ENCODE results near the gene NSUN7.

Gene NSUN7

DNA sequence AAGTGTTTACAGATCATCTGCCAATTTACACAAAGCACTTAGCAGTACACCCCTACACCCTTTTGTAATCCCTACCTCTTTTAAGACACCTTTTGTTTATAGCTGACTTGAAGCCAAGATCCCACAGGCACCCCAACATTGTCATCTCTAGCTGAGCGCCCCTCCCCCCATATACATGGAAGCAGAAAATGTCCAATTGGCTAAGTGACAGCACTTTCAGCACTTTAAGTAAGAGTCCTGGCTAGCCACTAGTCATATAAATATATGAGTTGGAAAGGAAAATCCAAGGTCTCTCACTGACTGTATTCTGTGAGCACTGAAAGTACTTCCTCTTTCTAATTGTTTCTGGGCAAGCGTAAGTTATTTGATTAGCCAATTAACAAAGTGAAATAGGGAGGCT lies 108.2 kb downstream of the NSUN7 start:
- intact Hi-C loops (cut with DNase I; ENCODE audit: low total_unique reads) = no loop called here
- H3K27me3 ChIP-seq = no peaks in the 10 kb centered on the region
- no peak overlapping the region for H3K27ac ChIP-seq
- H3K4me1 ChIP-seq = peaks cover 0 to 29% (median 13%) of the 10 kb centered on the region in 4 donors
- H3K36me3 ChIP-seq = peaks cover 0 to 20% (median 5%) of the 10 kb centered on the region in 3 donors
- H3K4me3 ChIP-seq = no peak overlapping the region
- TF ChIP-seq, protein P1, sequence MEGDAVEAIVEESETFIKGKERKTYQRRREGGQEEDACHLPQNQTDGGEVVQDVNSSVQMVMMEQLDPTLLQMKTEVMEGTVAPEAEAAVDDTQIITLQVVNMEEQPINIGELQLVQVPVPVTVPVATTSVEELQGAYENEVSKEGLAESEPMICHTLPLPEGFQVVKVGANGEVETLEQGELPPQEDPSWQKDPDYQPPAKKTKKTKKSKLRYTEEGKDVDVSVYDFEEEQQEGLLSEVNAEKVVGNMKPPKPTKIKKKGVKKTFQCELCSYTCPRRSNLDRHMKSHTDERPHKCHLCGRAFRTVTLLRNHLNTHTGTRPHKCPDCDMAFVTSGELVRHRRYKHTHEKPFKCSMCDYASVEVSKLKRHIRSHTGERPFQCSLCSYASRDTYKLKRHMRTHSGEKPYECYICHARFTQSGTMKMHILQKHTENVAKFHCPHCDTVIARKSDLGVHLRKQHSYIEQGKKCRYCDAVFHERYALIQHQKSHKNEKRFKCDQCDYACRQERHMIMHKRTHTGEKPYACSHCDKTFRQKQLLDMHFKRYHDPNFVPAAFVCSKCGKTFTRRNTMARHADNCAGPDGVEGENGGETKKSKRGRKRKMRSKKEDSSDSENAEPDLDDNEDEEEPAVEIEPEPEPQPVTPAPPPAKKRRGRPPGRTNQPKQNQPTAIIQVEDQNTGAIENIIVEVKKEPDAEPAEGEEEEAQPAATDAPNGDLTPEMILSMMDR (IDR thresholded peaks at IDR 0.05) = no peak
- no peaks in the 10 kb centered on the region for H3K9me3 ChIP-seq
- DNase-seq = no peak

DNA sequence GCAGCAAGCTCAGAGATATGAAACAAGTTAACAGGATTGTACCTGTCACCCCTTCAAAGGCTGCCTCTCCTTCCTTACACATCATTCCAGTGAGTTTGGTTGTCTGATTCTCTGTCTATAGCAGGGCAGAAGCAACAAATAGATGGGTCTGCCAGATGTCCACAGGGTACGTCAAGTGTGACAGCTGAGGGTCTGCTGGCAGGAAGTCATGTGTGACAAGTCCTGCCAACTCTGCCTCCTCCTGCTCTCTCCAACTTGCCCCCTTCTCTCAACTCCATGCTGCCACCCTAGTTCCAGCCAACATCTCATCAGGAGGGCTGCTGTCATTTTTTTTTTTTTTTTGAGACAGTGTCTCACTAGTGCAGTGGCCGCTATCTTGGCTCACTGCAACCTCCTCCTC lies 109.2 kb downstream of the NSUN7 start:
- no peaks in the 10 kb centered on the region for H3K27me3 ChIP-seq
- peaks cover 0 to 29% (median 13%) of the 10 kb centered on the region in 4 donors for H3K4me1 ChIP-seq
- H3K27ac ChIP-seq = no peak overlapping the region
- H3K4me3 ChIP-seq = no peak overlapping the region
- TF ChIP-seq, protein P1 (IDR thresholded peaks at IDR 0.05) = no peak
- intact Hi-C loops (cut with DNase I; ENCODE audit: low total_unique reads) = no loop called here
- DNase-seq = no peak
- H3K36me3 ChIP-seq = peaks cover 0 to 22% (median 1%) of the 10 kb centered on the region in 3 donors
- no peaks in the 10 kb centered on the region for H3K9me3 ChIP-seq

All from tibial artery (tissue), 4 donors.